Smooth muscle cell (in vitro differentiated cells): ENCODE data around the gene ZFR. TPM values are rescaled to one million over a fixed set of nuclear protein-coding genes. Genes with fewer than 3 reads are reported as not detected.

Experiments used
- DNase-seq: peaks from one replicate; lab custom pipeline; 2025; ENCODE audit not compliant: unreplicated experiment; lab: John Stamatoyannopoulos, UW
- H2AFZ ChIP-seq: fragments of 200-600 bp; sonication (generic); 2 replicates; pipeline ENCODE4 v1.6.0; 2016; ENCODE audit warnings: antibody characterized with exemption, low read depth, mild to moderate bottlenecking
- H3F3A ChIP-seq: fragments of 200-600 bp; sonication (generic); 2 replicates; pipeline ENCODE4 v1.6.0; 2017; ENCODE audit warnings: antibody characterized with exemption, low read depth
- H3K27ac ChIP-seq: fragments of 200-600 bp; sonication (generic); 2 replicates; pipeline ENCODE4 v1.5.1; 2016; ENCODE audit warnings: low read depth, mild to moderate bottlenecking
- H3K27me3 ChIP-seq: fragments of 200-600 bp; sonication (generic); 2 replicates; pipeline ENCODE4 v1.6.1; 2016; ENCODE audit warnings: low read depth, mild to moderate bottlenecking
- H3K36me3 ChIP-seq: fragments of 200-600 bp; sonication (generic); 2 replicates; pipeline ENCODE4 v1.5.1; 2016; ENCODE audit warnings: low read depth
- H3K4me1 ChIP-seq: fragments of 200-600 bp; sonication (generic); 2 replicates; pipeline ENCODE4 v1.5.1; 2016; ENCODE audit warnings: low read depth
- H3K4me2 ChIP-seq: fragments of 200-600 bp; sonication (generic); 2 replicates; pipeline ENCODE4 v1.6.0; 2016; ENCODE audit warnings: mild to moderate bottlenecking
- H3K4me3 ChIP-seq: fragments of 200-600 bp; sonication (generic); 2 replicates; pipeline ENCODE4 v1.5.1; 2016; ENCODE audit warnings: mild to moderate bottlenecking
- H3K79me2 ChIP-seq: fragments of 200-600 bp; sonication (generic); 2 replicates; pipeline ENCODE4 v1.6.0; 2016; ENCODE audit warnings: low read depth, mild to moderate bottlenecking
- H3K9ac ChIP-seq: fragments of 200-600 bp; sonication (generic); 2 replicates; pipeline ENCODE4 v1.6.0; 2016; ENCODE audit warnings: low read depth
- H3K9me3 ChIP-seq: fragments of 200-600 bp; sonication (generic); replicated peaks from 2 replicates; pipeline ENCODE4 v1.5.1; 2016; ENCODE audit warnings: low read depth
- H4K20me1 ChIP-seq: fragments of 200-600 bp; sonication (generic); 2 replicates; pipeline ENCODE4 v1.6.0; 2016; ENCODE audit warnings: low read depth
- CTCF ChIP-seq: fragments of 200-600 bp; sonication (generic); IDR thresholded peaks from 2 replicates; pipeline ENCODE4 v1.5.1; 2017; ENCODE audit warnings: borderline replicate concordance, mild to moderate bottlenecking, antibody characterized with exemption; ENCODE audit not compliant: insufficient read depth, poor library complexity, severe bottlenecking
- WGBS: methylation state at CpG from one replicate; pipeline ENCODE4 v1.1.7; 2016; ENCODE audit warnings: low lambda C conversion rate; 5-methylcytosine and 5-hydroxymethylcytosine counted together
- polyA plus RNA-seq: library from polyadenylated mRNA; unstranded; fragments of >200 nt; fragmentation: Nextera tagmentation; extraction: Ambion mirVana; gene quantifications from 2 replicates; pipeline ENCODE4 v1.2.1, GENCODE V29; 2016
- total RNA-seq: library from RNA; depleted of rRNA; stranded (reverse); fragments of >200 nt; gene quantifications from 2 replicates; pipeline ENCODE4 v1.2.3, GENCODE V29; 2014

Gene ZFR
- total and polyA plus RNA-seq, 2 experiments from 2014 or later, result 54.9 to 80.2 TPM

DNA sequence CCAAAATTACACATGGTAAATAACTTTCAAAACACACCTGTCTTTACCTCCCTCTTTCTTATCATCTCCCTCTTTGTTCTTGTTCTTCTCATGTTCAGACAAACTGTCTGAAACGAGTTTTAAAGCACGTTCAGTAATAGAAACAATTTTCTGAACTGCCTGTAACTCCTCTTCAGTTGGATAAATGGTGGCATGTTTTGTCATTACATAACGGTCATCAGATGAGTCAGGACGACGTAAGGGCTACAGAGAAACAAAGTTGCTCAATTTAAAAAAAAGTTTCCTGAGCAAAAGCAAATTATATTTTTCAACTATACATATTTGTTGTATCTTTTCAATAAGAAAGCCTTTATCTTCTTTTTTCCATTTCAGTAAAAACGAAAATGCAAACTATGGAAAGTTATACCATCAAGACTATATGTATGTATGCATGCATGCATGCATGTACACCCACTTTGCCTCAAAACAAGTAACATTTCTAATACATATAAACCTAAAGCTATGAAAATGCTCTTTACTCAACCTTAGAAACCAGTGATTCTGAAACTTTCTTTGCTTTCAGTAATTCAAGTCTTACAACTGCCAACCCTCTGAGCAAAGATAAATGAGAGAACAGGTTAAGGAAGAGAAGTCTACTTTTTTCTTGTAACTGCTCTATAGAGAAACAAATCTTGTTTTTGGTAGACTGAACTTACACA is 56.0 kb downstream of the ZFR start:
- Histone ChIP-seq H3K4me1 (no peaks in the 10 kb centered on the region), H3K27ac (peak overlapping the region; percentile 53), H4K20me1 (peaks cover 34% of the 10 kb centered on the region), H3K4me3 (no peak overlapping the region), H3K9me3 (no peaks in the 10 kb centered on the region), H3K9ac (no peak overlapping the region), H2AFZ (no peak overlapping the region), H3K79me2 (no peaks in the 10 kb centered on the region), H3K36me3 (peaks cover 42% of the 10 kb centered on the region), H3K4me2 (no peak overlapping the region), H3K27me3 (no peaks in the 10 kb centered on the region), H3F3A (no peaks in the 10 kb centered on the region)
- no peak for DNase-seq
- TF ChIP-seq CTCF, result no peak
- 77% methylated on average over 6 of the region's 6 CpGs for WGBS

DNA sequence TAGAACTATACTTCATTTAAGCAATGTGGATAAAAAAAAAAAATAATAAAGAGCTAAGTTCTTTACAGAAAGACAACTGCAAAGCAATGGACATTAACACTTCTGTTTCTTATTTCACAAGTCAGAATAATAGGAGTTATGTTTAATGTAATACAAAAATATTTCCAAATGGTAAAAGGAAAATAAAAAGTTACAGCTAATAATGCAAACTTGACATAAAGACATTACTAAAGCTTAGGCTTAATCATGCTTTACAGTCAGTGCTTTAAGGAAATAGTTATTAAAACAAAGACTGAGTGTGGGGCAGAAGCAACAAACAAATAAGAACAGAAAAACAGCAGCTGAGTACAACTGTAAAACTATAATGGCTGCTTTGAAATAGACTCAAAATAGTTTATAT is 56.7 kb downstream of the ZFR start:
- Histone ChIP-seq H3K79me2 (no peaks in the 10 kb centered on the region), H3K4me3 (no peak overlapping the region), H3K9ac (no peak overlapping the region)

GRCh38 chr5:32387211-32387610 is 57.3 kb downstream of the ZFR start:
- DNase-seq, result no peak
- Histone ChIP-seq H3K9ac (no peak overlapping the region), H3K4me2 (no peak overlapping the region), H3K4me1 (no peaks in the 10 kb centered on the region), H3K36me3 (peaks cover 54% of the 10 kb centered on the region), H4K20me1 (peaks cover 34% of the 10 kb centered on the region), H3K79me2 (no peaks in the 10 kb centered on the region), H3K27ac (no peak overlapping the region), H3K27me3 (no peaks in the 10 kb centered on the region), H3K9me3 (no peaks in the 10 kb centered on the region), H3F3A (no peaks in the 10 kb centered on the region), H3K4me3 (no peak overlapping the region), H2AFZ (no peak overlapping the region)
- 96% methylated on average over 3 of the region's 3 CpGs for WGBS
- TF ChIP-seq CTCF, result no peak

More for the DNA sequence above, 56.7 kb downstream of the ZFR start:
- Histone ChIP-seq H3K27ac (peak overlapping the region; percentile 53), H3K27me3 (no peaks in the 10 kb centered on the region), H3K9me3 (no peaks in the 10 kb centered on the region), H4K20me1 (peaks cover 40% of the 10 kb centered on the region), H3K36me3 (peaks cover 49% of the 10 kb centered on the region), H2AFZ (no peak overlapping the region), H3K4me2 (no peak overlapping the region), H3K4me1 (no peaks in the 10 kb centered on the region), H3F3A (no peaks in the 10 kb centered on the region)
- no peak for TF ChIP-seq CTCF
- no peak for DNase-seq

DNA sequence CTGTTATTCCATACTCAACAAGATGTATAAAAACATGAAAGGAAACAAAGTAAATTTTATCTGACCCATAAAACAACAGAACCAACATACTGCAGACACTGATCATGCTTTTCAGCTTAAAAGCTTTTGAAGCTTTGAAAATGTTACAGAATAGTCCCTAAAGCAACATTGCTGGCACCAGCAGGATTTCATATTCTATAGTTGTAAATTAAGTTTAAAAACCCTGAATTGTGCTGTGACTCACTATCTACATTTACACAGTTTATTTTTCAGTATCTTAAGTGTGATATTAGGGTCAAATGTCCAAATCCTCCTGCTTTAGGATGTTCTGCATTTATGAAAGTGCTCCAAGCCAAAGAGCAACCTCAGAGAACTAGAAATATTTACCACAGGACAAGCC is 59.9 kb downstream of the ZFR start:
- no peaks in the 10 kb centered on the region for H3F3A ChIP-seq
- no peak overlapping the region for H3K4me3 ChIP-seq
- peaks cover 19% of the 10 kb centered on the region for H4K20me1 ChIP-seq
- H2AFZ ChIP-seq, result no peak overlapping the region
- H3K27me3 ChIP-seq, result no peaks in the 10 kb centered on the region
- no peaks in the 10 kb centered on the region for H3K4me1 ChIP-seq
- H3K79me2 ChIP-seq, result no peaks in the 10 kb centered on the region
- no peak overlapping the region for H3K4me2 ChIP-seq
- H3K27ac ChIP-seq, result peak overlapping the region; percentile 11
- H3K36me3 ChIP-seq, result peaks cover 59% of the 10 kb centered on the region
- H3K9me3 ChIP-seq, result no peaks in the 10 kb centered on the region
- no peak for DNase-seq
- no peak for TF ChIP-seq CTCF
- H3K9ac ChIP-seq, result no peak overlapping the region
